Measurements from ENCODE around the gene ZNF814.

DNA sequence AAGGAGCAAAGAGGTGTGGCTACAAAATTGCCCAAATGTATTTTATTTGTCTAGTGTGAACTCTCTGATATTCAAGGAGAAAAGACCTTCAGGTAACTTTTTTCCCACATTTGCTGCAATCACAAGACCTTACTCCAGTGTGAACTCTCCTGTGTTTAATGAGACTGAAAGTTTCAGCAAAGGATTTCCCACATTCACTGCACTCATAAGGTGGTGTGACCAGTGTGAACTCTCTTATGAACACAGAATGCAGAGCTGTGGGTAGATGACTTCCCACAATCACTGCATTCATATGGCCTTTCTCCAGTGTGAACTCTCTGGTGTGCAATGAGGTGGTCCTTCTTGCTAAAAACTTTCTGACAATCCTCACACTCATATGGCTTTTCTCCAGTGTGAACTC, 16.4 kb downstream of the ZNF814 start:
- TF ChIP-seq CTCF (IDR thresholded peaks at IDR 0.05): no peak
- no peak; the same call in 1 of the 2 replicates for TF ChIP-seq POLR2AphosphoS5 (IDR thresholded peaks at IDR 0.05; ENCODE audit: low read depth, low read length)
- no peak for TF ChIP-seq REST (IDR thresholded peaks at IDR 0.05; ENCODE audit: insufficient read depth in 1 of 2, low read depth in 2 of 2, low read length in 1 of 2)
